Keratinocyte (primary cell): ENCODE measurements around the gene PRKD2.

ENCODE experiments used
- CTCF ChIP-seq, 3 experiments: IDR thresholded peaks in 1 of 3; conservative IDR thresholded peaks in 1 of 3; optimal IDR thresholded peaks in 1 of 3; 2 replicates in 2 of 3; 3 replicates in 1 of 3; pipeline versions ENCODE3 to v1.5.1; 2011; ENCODE audit warnings: low read length in 3 of 3, mild to moderate bottlenecking in 3 of 3, moderate library complexity in 2 of 3, control low read depth in 1 of 3, inconsistent platforms in 1 of 3; ENCODE audit not compliant: insufficient read depth in 2 of 3; ENCODE audit errors: extremely low read depth in 1 of 3
- EZH2 ChIP-seq: IDR thresholded peaks from one replicate; pipeline ENCODE4 v1.6.1; 2012; ENCODE audit warnings: inconsistent platforms, mild to moderate bottlenecking, low read length, moderate library complexity

DNA sequence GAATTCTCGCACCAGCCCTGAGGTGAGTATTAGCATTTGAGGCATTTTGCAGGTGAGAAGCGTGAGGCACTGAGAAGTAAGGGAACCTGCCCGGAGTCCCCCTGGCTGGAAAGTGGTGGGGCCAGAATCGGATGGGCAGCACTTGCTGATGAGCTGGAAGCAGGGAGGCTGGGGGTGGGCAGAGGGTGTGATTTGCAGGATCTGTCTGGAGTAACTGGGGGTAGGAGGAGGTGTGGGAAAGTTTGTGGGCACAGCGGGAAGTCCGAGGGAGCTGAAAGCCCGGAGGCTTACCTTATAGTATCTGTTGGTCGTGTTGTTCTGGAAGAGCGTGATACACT is 20.1 kb downstream of the PRKD2 start:
- TF ChIP-seq CTCF (optimal IDR thresholded peaks at IDR 0.05 in 1 of 3, IDR thresholded peaks at IDR 0.05 in 1 of 3, conservative IDR thresholded peaks at IDR 0.05 in 1 of 3; ENCODE audit: extremely low read depth in 1 of 3, insufficient read depth in 2 of 3, low read length in 3 of 3) (no peak), EZH2 (no peak)
